GM12873 (cell line): ENCODE results near the gene MAP1LC3B2.

Experiments
- CTCF ChIP-seq: IDR thresholded peaks from 2 replicates; pipeline ENCODE4 v1.5.1; 2012; ENCODE audit warnings: low read depth, mild to moderate bottlenecking, moderate library complexity, low read length, control low read depth; ENCODE audit not compliant: insufficient read depth; ENCODE audit errors: missing control alignments

The MAP1LC3B2 gene

GRCh38 chr12:116590561-116590960 is 31.4 kb downstream of the MAP1LC3B2 start:
- no peak for TF ChIP-seq CTCF

- no peak for TF ChIP-seq CTCF
Observed at GRCh38 chr12:116591855-116592637, 32.9 kb downstream of the MAP1LC3B2 start.

- TF ChIP-seq CTCF, result no peak
Observed at GRCh38 chr12:116592731-116593130, 33.5 kb downstream of the MAP1LC3B2 start.

GRCh38 chr12:116594325-116595038 is 35.3 kb downstream of the MAP1LC3B2 start:
- TF ChIP-seq CTCF, result no peak

GRCh38 chr12:116595186-116595585 is 36.0 kb downstream of the MAP1LC3B2 start:
- no peak for TF ChIP-seq CTCF

- TF ChIP-seq CTCF, result no peak
Observed at GRCh38 chr12:116595672-116596071, 36.5 kb downstream of the MAP1LC3B2 start.

GRCh38 chr12:116597886-116598285 is 38.7 kb downstream of the MAP1LC3B2 start:
- TF ChIP-seq CTCF, result no peak
